ENCODE results near the gene FBXO2. TPM values are rescaled to one million over a fixed set of nuclear protein-coding genes. Genes with fewer than 3 reads are reported as not detected.

The FBXO2 gene
- total and polyA plus RNA-seq, 9 of the 15 experiments (the other 6 are each of a cell fraction or from before 2014, with no cell fraction given) = 0.04 to 1.9 (median 0.27) TPM

DNA sequence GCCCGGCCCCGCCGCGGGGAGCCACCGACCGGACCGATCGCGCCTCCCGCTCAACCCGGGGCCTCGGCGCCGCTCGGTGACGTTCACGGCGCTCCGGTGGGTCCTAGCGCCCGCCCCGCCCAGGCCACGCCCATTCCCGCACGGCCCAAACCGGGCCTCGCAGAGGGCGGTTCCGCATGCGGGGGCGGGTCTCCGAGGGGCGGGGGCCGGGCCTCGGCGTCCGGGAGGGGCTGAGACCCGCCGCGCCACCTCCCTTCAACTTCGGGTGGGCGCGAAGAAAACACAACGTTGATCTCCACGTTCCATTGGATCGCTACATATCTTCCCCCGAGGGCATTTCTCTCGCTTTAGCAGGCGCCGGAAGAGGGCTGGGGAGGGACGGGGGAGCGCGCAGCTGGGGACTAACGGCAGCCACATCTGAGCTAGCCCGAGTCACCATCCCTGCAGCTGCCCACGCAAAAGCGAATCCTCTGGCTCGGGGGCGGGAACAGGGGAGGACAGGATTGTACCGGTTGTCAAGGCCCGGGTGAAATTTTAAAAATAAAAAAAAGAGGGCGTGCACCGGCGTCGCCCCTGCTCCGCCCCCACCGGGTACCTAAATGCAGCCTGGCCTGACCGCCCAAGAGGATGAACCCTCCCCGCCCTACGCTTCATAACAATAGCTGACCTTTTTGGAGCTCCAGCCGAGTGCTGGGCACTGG lies 27.0 kb upstream of the FBXO2 start, which contains the start of gene MAD2L2 (continued):
- TF ChIP-seq CTCFL (IDR thresholded peaks at IDR 0.05; ENCODE audit: borderline replicate concordance, insufficient read depth, low read depth, low read length, poor library complexity, severe bottlenecking) (no peak), TCF7 (IDR thresholded peaks at IDR 0.05; ENCODE audit: borderline replicate concordance) (no peak), GATAD2A (IDR thresholded peaks at IDR 0.05) (peak; percentile 64; the same call in 1 of the 2 replicates), BRF1 (IDR thresholded peaks at IDR 0.05; ENCODE audit: borderline replicate concordance, extremely low read depth, insufficient read length) (no peak), C11orf30 (IDR thresholded peaks at IDR 0.05; ENCODE audit: low read depth) (peak; percentile 69), DPF2 (IDR thresholded peaks at IDR 0.05) (peak; percentile 81), ADNP (tag; IDR thresholded peaks at IDR 0.05) (no peak), PTTG1 (tag; IDR thresholded peaks at IDR 0.05; ENCODE audit: low read depth) (no peak), TEAD1 (CRISPR knock-in tag; IDR thresholded peaks at IDR 0.05) (peak in 1 of 2 experiments; percentile 55; a peak in 2 of 4 replicates), TCFL5 (CRISPR knock-in tag; conservative IDR thresholded peaks at IDR 0.05) (no peak), ZNF197 (CRISPR knock-in tag; IDR thresholded peaks at IDR 0.05; ENCODE audit: low read depth) (no peak), HNRNPLL (IDR thresholded peaks at IDR 0.05; ENCODE audit: low read depth, low read length, poor library complexity, severe bottlenecking) (no peak), ARID1B (IDR thresholded peaks at IDR 0.05) (peak; percentile 72), CBX5 (IDR thresholded peaks at IDR 0.05; ENCODE audit: borderline replicate concordance, low read depth) (no peak), HDAC2 (IDR thresholded peaks at IDR 0.05) (peak; percentile 66; the same call in 1 of the 2 replicates), TAF7 (tag; IDR thresholded peaks at IDR 0.05) (peak; percentile 23; the same call in 1 of the 2 replicates), ZNF354B (CRISPR knock-in tag; IDR thresholded peaks at IDR 0.05) (no peak), RUNX1 (IDR thresholded peaks at IDR 0.05; ENCODE audit: low read depth) (no peak), TCF3 (CRISPR knock-in tag; IDR thresholded peaks at IDR 0.05) (no peak), CHD1 (IDR thresholded peaks at IDR 0.05; ENCODE audit: low read length) (no peak), ZC3H11A (IDR thresholded peaks at IDR 0.05; ENCODE audit: low read depth, low read length) (no peak), ARID2 (IDR thresholded peaks at IDR 0.05) (no peak), ZNF780A (CRISPR knock-in tag; IDR thresholded peaks at IDR 0.05) (no peak), FOXA1 (IDR thresholded peaks at IDR 0.05; ENCODE audit: borderline replicate concordance) (no peak)
- TF ChIP-seq, protein P1, sequence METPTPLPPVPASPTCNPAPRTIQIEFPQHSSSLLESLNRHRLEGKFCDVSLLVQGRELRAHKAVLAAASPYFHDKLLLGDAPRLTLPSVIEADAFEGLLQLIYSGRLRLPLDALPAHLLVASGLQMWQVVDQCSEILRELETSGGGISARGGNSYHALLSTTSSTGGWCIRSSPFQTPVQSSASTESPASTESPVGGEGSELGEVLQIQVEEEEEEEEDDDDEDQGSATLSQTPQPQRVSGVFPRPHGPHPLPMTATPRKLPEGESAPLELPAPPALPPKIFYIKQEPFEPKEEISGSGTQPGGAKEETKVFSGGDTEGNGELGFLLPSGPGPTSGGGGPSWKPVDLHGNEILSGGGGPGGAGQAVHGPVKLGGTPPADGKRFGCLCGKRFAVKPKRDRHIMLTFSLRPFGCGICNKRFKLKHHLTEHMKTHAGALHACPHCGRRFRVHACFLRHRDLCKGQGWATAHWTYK (CRISPR knock-in tag; IDR thresholded peaks at IDR 0.05) = no peak
- TF ChIP-seq, protein P2, sequence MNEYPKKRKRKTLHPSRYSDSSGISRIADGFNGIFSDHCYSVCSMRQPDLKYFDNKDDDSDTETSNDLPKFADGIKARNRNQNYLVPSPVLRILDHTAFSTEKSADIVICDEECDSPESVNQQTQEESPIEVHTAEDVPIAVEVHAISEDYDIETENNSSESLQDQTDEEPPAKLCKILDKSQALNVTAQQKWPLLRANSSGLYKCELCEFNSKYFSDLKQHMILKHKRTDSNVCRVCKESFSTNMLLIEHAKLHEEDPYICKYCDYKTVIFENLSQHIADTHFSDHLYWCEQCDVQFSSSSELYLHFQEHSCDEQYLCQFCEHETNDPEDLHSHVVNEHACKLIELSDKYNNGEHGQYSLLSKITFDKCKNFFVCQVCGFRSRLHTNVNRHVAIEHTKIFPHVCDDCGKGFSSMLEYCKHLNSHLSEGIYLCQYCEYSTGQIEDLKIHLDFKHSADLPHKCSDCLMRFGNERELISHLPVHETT (CRISPR knock-in tag; conservative IDR thresholded peaks at IDR 0.05 in 1 of 2, IDR thresholded peaks at IDR 0.05 in 1 of 2) = peak in 1 of 2 experiments; percentile 99; a peak in 2 of 4 replicates

All from K562 (cell line).